A673 (cell line): ENCODE results near the gene KCNC3.

Experiments used
- CTCF ChIP-seq: fragments of 300-800, 200-600 bp; sonication (generic); conservative IDR thresholded peaks from 2 replicates; pipeline ENCODE4 v1.5.1; 2017; ENCODE audit warnings: low read depth, mild to moderate bottlenecking, antibody characterized with exemption, low read length, moderate library complexity, mixed read lengths
- EZH2 ChIP-seq: fragments of 200-600 bp; sonication (generic); IDR thresholded peaks from 2 replicates; pipeline ENCODE4 v1.6.1; 2017; ENCODE audit warnings: borderline replicate concordance, low read depth, mild to moderate bottlenecking, mixed read lengths, antibody characterized with exemption, low read length; ENCODE audit not compliant: poor library complexity, severe bottlenecking

- TF ChIP-seq CTCF = no peak
- TF ChIP-seq EZH2 = no peak
These were observed 12.1 kb downstream of the KCNC3 start for GRCh38 chr19:50317115-50317514.
